Brain microvascular endothelial cell (primary cell): ENCODE data around the gene GFAP.

Source experiments
- DNase-seq: peaks from one replicate; pipeline ENCODE4 v3.0.0-alpha.2; 2020
- H3K27ac ChIP-seq: fragments of 250-450 bp; sonication (Bioruptor Pico); 2 replicates; pipeline ENCODE4 v1.5.1; 2020; ENCODE audit warnings: mild to moderate bottlenecking, moderate library complexity
- H3K27me3 ChIP-seq: fragments of 250-450 bp; sonication (Bioruptor Pico); replicated peaks from 2 replicates; pipeline ENCODE4 v1.5.1; 2020; ENCODE audit warnings: mild to moderate bottlenecking
- H3K36me3 ChIP-seq: fragments of 250-450 bp; sonication (Bioruptor Pico); replicated peaks from 2 replicates; pipeline ENCODE4 v1.5.1; 2020; ENCODE audit warnings: mild to moderate bottlenecking
- H3K4me3 ChIP-seq: 2 replicates; pipeline ENCODE4 v1.5.1; 2011; ENCODE audit warnings: low read depth, mild to moderate bottlenecking, control low read depth, low read length, moderate library complexity
- in situ Hi-C: cut with HindIII; loops from 2 replicates; pipeline ENCODE4 v1.10.0; 2017; ENCODE audit warnings: low sequenced_read_pairs, low pct_ligation_motif_present
- TF ChIP-seq, protein P1 (sequence below): IDR thresholded peaks from 2 replicates; pipeline ENCODE4 v1.5.1; 2011; ENCODE audit warnings: low read depth, mild to moderate bottlenecking, moderate library complexity, low read length, control low read depth, inconsistent platforms; ENCODE audit errors: missing control alignments

GFAP gene

GRCh38 chr17:44887016-44887415 is 28.3 kb downstream of the GFAP start:
- no peak for DNase-seq
- no peaks in the 10 kb centered on the region for H3K27me3 ChIP-seq
- H3K4me3 ChIP-seq = no peak overlapping the region
- no peak overlapping the region for H3K27ac ChIP-seq
- peaks cover 43% of the 10 kb centered on the region for H3K36me3 ChIP-seq
- in situ Hi-C loops = loop anchor here (25.0 kb wide), 1 partner anchor 100 kb away; no protein-coding TSS in a partner anchor
- TF ChIP-seq, protein P1, sequence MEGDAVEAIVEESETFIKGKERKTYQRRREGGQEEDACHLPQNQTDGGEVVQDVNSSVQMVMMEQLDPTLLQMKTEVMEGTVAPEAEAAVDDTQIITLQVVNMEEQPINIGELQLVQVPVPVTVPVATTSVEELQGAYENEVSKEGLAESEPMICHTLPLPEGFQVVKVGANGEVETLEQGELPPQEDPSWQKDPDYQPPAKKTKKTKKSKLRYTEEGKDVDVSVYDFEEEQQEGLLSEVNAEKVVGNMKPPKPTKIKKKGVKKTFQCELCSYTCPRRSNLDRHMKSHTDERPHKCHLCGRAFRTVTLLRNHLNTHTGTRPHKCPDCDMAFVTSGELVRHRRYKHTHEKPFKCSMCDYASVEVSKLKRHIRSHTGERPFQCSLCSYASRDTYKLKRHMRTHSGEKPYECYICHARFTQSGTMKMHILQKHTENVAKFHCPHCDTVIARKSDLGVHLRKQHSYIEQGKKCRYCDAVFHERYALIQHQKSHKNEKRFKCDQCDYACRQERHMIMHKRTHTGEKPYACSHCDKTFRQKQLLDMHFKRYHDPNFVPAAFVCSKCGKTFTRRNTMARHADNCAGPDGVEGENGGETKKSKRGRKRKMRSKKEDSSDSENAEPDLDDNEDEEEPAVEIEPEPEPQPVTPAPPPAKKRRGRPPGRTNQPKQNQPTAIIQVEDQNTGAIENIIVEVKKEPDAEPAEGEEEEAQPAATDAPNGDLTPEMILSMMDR = no peak

DNA sequence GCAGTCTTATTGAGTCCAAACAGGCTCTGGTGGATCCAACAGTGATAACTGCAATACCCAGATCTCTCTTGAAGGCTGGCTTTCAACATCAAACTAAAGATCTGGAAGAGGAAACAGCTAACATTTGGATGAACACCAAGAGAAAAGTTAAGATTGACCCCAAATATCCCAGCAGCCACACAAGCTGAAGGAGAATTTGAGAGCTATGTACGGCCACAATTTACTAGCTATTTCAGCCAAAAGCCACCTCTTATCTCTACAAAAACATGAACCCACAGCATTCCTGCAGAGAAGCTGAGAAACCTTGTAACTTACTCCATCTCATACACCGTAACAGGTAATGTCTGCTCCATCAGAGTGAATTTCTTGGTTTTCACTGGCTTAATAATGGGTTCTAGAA is 30.4 kb downstream of the GFAP start:
- no peak overlapping the region for H3K27ac ChIP-seq
- in situ Hi-C loops = loop anchor here (25.0 kb wide), 1 partner anchor 98 kb away; no protein-coding TSS in a partner anchor
- H3K27me3 ChIP-seq = no peaks in the 10 kb centered on the region
- peaks cover 54% of the 10 kb centered on the region for H3K36me3 ChIP-seq
- TF ChIP-seq, protein P1 = no peak
- peak; percentile 23 for DNase-seq
- no peak overlapping the region for H3K4me3 ChIP-seq

- DNase-seq = no peak
- peaks cover 75% of the 10 kb centered on the region for H3K36me3 ChIP-seq
- no peak overlapping the region for H3K27ac ChIP-seq
- TF ChIP-seq, protein P1 = no peak
- in situ Hi-C loops = loop anchor here (25.0 kb wide), 1 partner anchor 94 kb away; no protein-coding TSS in a partner anchor
- no peaks in the 10 kb centered on the region for H3K27me3 ChIP-seq
- no peak overlapping the region for H3K4me3 ChIP-seq
These were observed 34.2 kb downstream of the GFAP start for GRCh38 chr17:44881145-44881544.

DNA sequence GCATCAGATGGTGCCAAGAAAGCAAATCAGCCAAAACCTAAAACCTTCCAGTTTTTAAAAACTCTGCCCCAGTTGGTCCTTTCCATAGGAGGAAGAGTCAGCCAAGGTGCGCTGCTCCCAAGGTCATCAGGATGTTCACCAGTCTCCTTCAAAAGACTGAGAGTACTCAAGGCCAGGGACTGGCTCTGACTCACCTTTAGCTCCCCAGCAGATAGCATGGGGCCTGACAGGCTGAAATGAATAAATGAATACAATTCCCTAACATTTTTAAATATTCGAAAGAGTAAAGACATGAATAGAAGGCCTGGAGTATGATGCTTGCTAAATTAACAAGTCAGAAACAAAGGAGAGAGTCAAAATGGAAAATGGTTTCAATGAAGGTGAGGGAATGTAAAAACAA is 35.2 kb downstream of the GFAP start:
- Histone ChIP-seq H3K27ac (no peak overlapping the region), H3K4me3 (no peak overlapping the region), H3K36me3 (peaks cover 78% of the 10 kb centered on the region), H3K27me3 (no peaks in the 10 kb centered on the region)
- DNase-seq = no peak
- in situ Hi-C loops = loop anchor here (25.0 kb wide), 1 partner anchor 93 kb away; no protein-coding TSS in a partner anchor
- TF ChIP-seq, protein P1 = no peak

DNA sequence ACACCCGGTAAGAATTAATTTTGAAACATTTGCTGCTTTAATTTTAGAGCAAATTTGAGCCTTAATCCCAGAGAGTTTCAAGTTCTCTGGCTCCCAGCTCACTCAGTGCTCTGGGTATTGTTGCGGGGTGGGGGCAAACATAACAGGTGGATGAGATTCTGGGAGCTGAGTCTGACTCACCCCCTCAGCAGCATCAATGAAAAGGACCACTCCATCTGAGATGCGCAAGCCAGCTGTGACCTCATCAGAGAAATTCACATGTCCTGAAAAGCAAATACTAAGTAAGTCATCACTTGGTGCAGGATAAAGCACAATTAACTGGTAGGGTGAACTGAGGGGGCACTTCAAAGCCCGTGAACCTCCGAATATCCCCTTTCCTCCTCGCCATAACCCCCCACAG is 35.9 kb downstream of the GFAP start:
- in situ Hi-C loops = loop anchor here (25.0 kb wide), 1 partner anchor 92 kb away; no protein-coding TSS in a partner anchor
- TF ChIP-seq, protein P1 = no peak
- H3K27me3 ChIP-seq = no peaks in the 10 kb centered on the region
- H3K4me3 ChIP-seq = no peak overlapping the region
- H3K36me3 ChIP-seq = peaks cover 75% of the 10 kb centered on the region
- no peak for DNase-seq
- H3K27ac ChIP-seq = no peak overlapping the region
